HUES6 (cell line): Measurements from ENCODE around the gene FSIP1.

Experiments
- H3K27ac ChIP-seq: 2 replicates; pipeline ENCODE4 v1.7.0; 2013; ENCODE audit warnings: low read depth, mild to moderate bottlenecking, low read length, inconsistent platforms
- H3K27me3 ChIP-seq: 2 replicates; pipeline ENCODE4 v1.6.1; 2013; ENCODE audit warnings: low read length; ENCODE audit not compliant: control insufficient read depth, insufficient read depth
- H3K36me3 ChIP-seq: 2 replicates; pipeline ENCODE4 v1.6.1; 2013; ENCODE audit warnings: low read length; ENCODE audit not compliant: control insufficient read depth, insufficient read depth
- H3K4me1 ChIP-seq: 2 replicates; pipeline ENCODE4 v1.6.1; 2013; ENCODE audit warnings: low read length; ENCODE audit not compliant: control insufficient read depth, insufficient read depth
- H3K4me3 ChIP-seq: 2 replicates; pipeline ENCODE4 v1.5.1; 2013; ENCODE audit warnings: low read depth, low read length
- H3K9ac ChIP-seq: one replicate; pipeline ENCODE4 v1.6.1; 2013; ENCODE audit warnings: mild to moderate bottlenecking, low read length
- H3K9me3 ChIP-seq: 2 replicates; pipeline ENCODE4 v1.6.1; 2013; ENCODE audit warnings: low read depth, low read length; ENCODE audit not compliant: control insufficient read depth, insufficient read depth

FSIP1 gene

GRCh38 chr15:39621210-39621609 lies 161.4 kb downstream of the FSIP1 start:
- no peak overlapping the region for H3K4me3 ChIP-seq
- H3K4me1 ChIP-seq, result no peaks in the 10 kb centered on the region; the same call in 1 of the 2 replicates
- H3K9ac ChIP-seq, result no peak overlapping the region
- H3K36me3 ChIP-seq, result no peaks in the 10 kb centered on the region
- peaks cover 2% of the 10 kb centered on the region for H3K9me3 ChIP-seq
- no peak overlapping the region for H3K27ac ChIP-seq
- no peaks in the 10 kb centered on the region for H3K27me3 ChIP-seq

- Histone ChIP-seq H3K27ac (no peak overlapping the region), H3K4me3 (no peak overlapping the region), H3K9ac (no peak overlapping the region), H3K9me3 (no peaks in the 10 kb centered on the region), H3K4me1 (no peaks in the 10 kb centered on the region), H3K36me3 (no peaks in the 10 kb centered on the region), H3K27me3 (no peaks in the 10 kb centered on the region)
Observed at GRCh38 chr15:39618063-39618823, 164.4 kb downstream of the FSIP1 start.

GRCh38 chr15:39616731-39617455 lies 165.7 kb downstream of the FSIP1 start:
- no peak overlapping the region for H3K4me3 ChIP-seq
- no peak overlapping the region for H3K27ac ChIP-seq
- no peak overlapping the region for H3K9ac ChIP-seq
- H3K27me3 ChIP-seq, result no peaks in the 10 kb centered on the region
- H3K36me3 ChIP-seq, result no peaks in the 10 kb centered on the region
- no peaks in the 10 kb centered on the region for H3K9me3 ChIP-seq
- H3K4me1 ChIP-seq, result no peaks in the 10 kb centered on the region

GRCh38 chr15:39613861-39614260 lies 168.8 kb downstream of the FSIP1 start:
- no peak overlapping the region for H3K9ac ChIP-seq
- peaks cover 12% of the 10 kb centered on the region for H3K9me3 ChIP-seq
- H3K4me3 ChIP-seq, result no peak overlapping the region
- no peaks in the 10 kb centered on the region for H3K36me3 ChIP-seq
- H3K27me3 ChIP-seq, result no peaks in the 10 kb centered on the region
- no peak overlapping the region for H3K27ac ChIP-seq
- H3K4me1 ChIP-seq, result no peaks in the 10 kb centered on the region

GRCh38 chr15:39613271-39613670 lies 169.4 kb downstream of the FSIP1 start:
- Histone ChIP-seq H3K36me3 (no peaks in the 10 kb centered on the region), H3K27me3 (no peaks in the 10 kb centered on the region), H3K4me3 (no peak overlapping the region), H3K9ac (no peak overlapping the region), H3K9me3 (peaks cover 12% of the 10 kb centered on the region), H3K27ac (no peak overlapping the region), H3K4me1 (no peaks in the 10 kb centered on the region)

- Histone ChIP-seq H3K9ac (no peak overlapping the region), H3K4me1 (no peaks in the 10 kb centered on the region), H3K4me3 (no peak overlapping the region), H3K36me3 (no peaks in the 10 kb centered on the region), H3K27me3 (no peaks in the 10 kb centered on the region), H3K27ac (no peak overlapping the region), H3K9me3 (peaks cover 12% of the 10 kb centered on the region)
Observed at GRCh38 chr15:39610665-39611064, 172.0 kb downstream of the FSIP1 start.

- Histone ChIP-seq H3K9ac (no peak overlapping the region), H3K27me3 (no peaks in the 10 kb centered on the region), H3K4me3 (no peak overlapping the region), H3K9me3 (peaks cover 12% of the 10 kb centered on the region), H3K27ac (no peak overlapping the region), H3K4me1 (no peaks in the 10 kb centered on the region), H3K36me3 (no peaks in the 10 kb centered on the region)
Observed at GRCh38 chr15:39609166-39609916, 173.3 kb downstream of the FSIP1 start.

GRCh38 chr15:39608185-39609139 lies 174.2 kb downstream of the FSIP1 start:
- peaks cover 12% of the 10 kb centered on the region for H3K9me3 ChIP-seq
- H3K27ac ChIP-seq, result no peak overlapping the region
- H3K4me3 ChIP-seq, result no peak overlapping the region
- H3K4me1 ChIP-seq, result no peaks in the 10 kb centered on the region
- H3K36me3 ChIP-seq, result no peaks in the 10 kb centered on the region
- no peaks in the 10 kb centered on the region for H3K27me3 ChIP-seq
- no peak overlapping the region for H3K9ac ChIP-seq

- Histone ChIP-seq H3K4me1 (no peaks in the 10 kb centered on the region), H3K9ac (no peak overlapping the region), H3K9me3 (peaks cover 9% of the 10 kb centered on the region), H3K4me3 (no peak overlapping the region), H3K27ac (no peak overlapping the region), H3K27me3 (no peaks in the 10 kb centered on the region), H3K36me3 (no peaks in the 10 kb centered on the region)
Observed at GRCh38 chr15:39605146-39605545, 177.5 kb downstream of the FSIP1 start.

- Histone ChIP-seq H3K4me3 (no peak overlapping the region), H3K4me1 (no peaks in the 10 kb centered on the region), H3K9me3 (no peaks in the 10 kb centered on the region), H3K36me3 (peaks cover 7% of the 10 kb centered on the region; the same call in 1 of the 2 replicates), H3K9ac (no peak overlapping the region), H3K27ac (no peak overlapping the region), H3K27me3 (no peaks in the 10 kb centered on the region)
Observed at GRCh38 chr15:39602143-39602542, 180.5 kb downstream of the FSIP1 start.
